HepG2 (cell line): ENCODE data around the gene ZSCAN31. TPM values are rescaled to one million over a fixed set of nuclear protein-coding genes. Genes with fewer than 3 reads are reported as not detected.

Experiments used
- CREB1 ChIP-seq, 2 experiments: fragments of 450-650 bp in 1 of 2; IDR thresholded peaks; 2 replicates each; pipeline ENCODE4 v1.6.1; 2016 to 2017; ENCODE audit warnings: control low read depth in 1 of 2, mild to moderate bottlenecking in 1 of 2, missing compliant biosample characterization in 1 of 2, missing genetic modification characterization in 1 of 2
- DPF2 ChIP-seq: sonication (generic); formaldehyde crosslinking; IDR thresholded peaks from 2 replicates; pipeline ENCODE4 v1.4.0; 2020; ENCODE audit warnings: mild to moderate bottlenecking, low read depth, missing genetic modification reagents, borderline replicate concordance
- ELF3 ChIP-seq: IDR thresholded peaks from 2 replicates; pipeline ENCODE4 v1.6.1; 2016; ENCODE audit warnings: missing genetic modification reagents, missing compliant biosample characterization
- FOXJ3 ChIP-seq: sonication (generic); formaldehyde crosslinking; IDR thresholded peaks from 2 replicates; pipeline ENCODE4 v1.4.0; 2020; ENCODE audit warnings: missing genetic modification reagents, mild to moderate bottlenecking, borderline replicate concordance
- GATA4 ChIP-seq: sonication (generic); IDR thresholded peaks from 2 replicates; pipeline ENCODE4 v1.6.1; 2016; ENCODE audit warnings: antibody characterized with exemption, low read depth, borderline replicate concordance
- GMEB1 ChIP-seq: sonication (generic); formaldehyde crosslinking; IDR thresholded peaks from 2 replicates; pipeline ENCODE4 v1.5.1; 2020; ENCODE audit warnings: missing genetic modification reagents, mild to moderate bottlenecking, borderline replicate concordance
- GPN1 ChIP-seq: sonication (generic); formaldehyde crosslinking; IDR thresholded peaks from 2 replicates; pipeline ENCODE4 v1.5.1; 2020; ENCODE audit warnings: missing genetic modification reagents, borderline replicate concordance
- KDM6A ChIP-seq: IDR thresholded peaks from 2 replicates; pipeline ENCODE4 v1.6.1; 2016; ENCODE audit warnings: low read depth
- MEIS1 ChIP-seq: sonication (generic); formaldehyde crosslinking; IDR thresholded peaks from 2 replicates; pipeline ENCODE4 v1.9.0; 2021; ENCODE audit warnings: mild to moderate bottlenecking, missing genetic modification reagents, moderate library complexity, borderline replicate concordance
- NAIF1 ChIP-seq: sonication (generic); formaldehyde crosslinking; IDR thresholded peaks from 2 replicates; pipeline ENCODE4 v1.5.0; 2020; ENCODE audit warnings: mild to moderate bottlenecking, missing genetic modification reagents, borderline replicate concordance
- NFKBIZ ChIP-seq: IDR thresholded peaks from 2 replicates; pipeline ENCODE4 v1.6.1; 2018; ENCODE audit warnings: missing genetic modification reagents, missing compliant biosample characterization
- NFYC ChIP-seq: IDR thresholded peaks from 2 replicates; pipeline ENCODE4 v1.6.1; 2016; ENCODE audit warnings: missing genetic modification reagents, missing compliant biosample characterization
- SMAD3 ChIP-seq: sonication (generic); formaldehyde crosslinking; IDR thresholded peaks from 2 replicates; pipeline ENCODE4 v1.4.0; 2020; ENCODE audit warnings: missing genetic modification reagents
- ZMYM4 ChIP-seq: sonication (generic); formaldehyde crosslinking; IDR thresholded peaks from 2 replicates; pipeline ENCODE4 v1.8.1; 2023; ENCODE audit warnings: mild to moderate bottlenecking, missing genetic modification reagents
- ZNF354B ChIP-seq: sonication (generic); formaldehyde crosslinking; IDR thresholded peaks from 2 replicates; pipeline ENCODE4 v1.8.0; 2022; ENCODE audit warnings: mild to moderate bottlenecking, missing genetic modification reagents
- ZNF44 ChIP-seq: sonication (generic); formaldehyde crosslinking; IDR thresholded peaks from 2 replicates; pipeline ENCODE4 v1.5.1; 2020; ENCODE audit warnings: mild to moderate bottlenecking, missing genetic modification reagents
- ZNF501 ChIP-seq: sonication (generic); formaldehyde crosslinking; IDR thresholded peaks from 2 replicates; pipeline ENCODE4 v1.5.1; 2020; ENCODE audit warnings: mild to moderate bottlenecking, moderate library complexity, missing genetic modification reagents
- ZNF562 ChIP-seq: sonication (generic); formaldehyde crosslinking; IDR thresholded peaks from 2 replicates; pipeline ENCODE4 v1.8.0; 2022; ENCODE audit warnings: missing genetic modification reagents, borderline replicate concordance
- polyA plus RNA-seq, 8 experiments: library from polyadenylated mRNA; depleted of rRNA in 3 of 8; stranded (reverse) in 7 of 8; unstranded in 1 of 8; fragments of >200 nt; fragmentation: Illumina TruSeq in 4 of 8; extraction: Trizol in 4 of 8; gene quantifications; 2 replicates each; pipeline versions ENCODE4 v1.2.1 to v1.2.3, GENCODE V29; 2011 to 2016; ENCODE audit warnings: low read depth in 4 of 8, missing spikeins in 1 of 8, mixed read lengths in 1 of 8; ENCODE audit not compliant: insufficient read depth in 1 of 8
- total RNA-seq, 5 experiments: library from RNA; depleted of rRNA; stranded (reverse); fragments of >200 nt; fragmentation: Illumina TruSeq; extraction: Trizol; gene quantifications; 2 replicates each; pipeline ENCODE4 v1.2.3, GENCODE V29; 2016; ENCODE audit warnings: low read depth in 1 of 5
- TF ChIP-seq, protein P1 (sequence below): sonication (generic); formaldehyde crosslinking; IDR thresholded peaks from 2 replicates; pipeline ENCODE4 v1.5.1; 2020; ENCODE audit warnings: mild to moderate bottlenecking, missing genetic modification reagents, borderline replicate concordance
- TF ChIP-seq, protein P2 (sequence below): IDR thresholded peaks from 2 replicates; pipeline ENCODE4 v1.6.1; 2012; ENCODE audit warnings: inconsistent platforms

The ZSCAN31 gene
- total and polyA plus RNA-seq, 2 of the 13 experiments (the other 11 are each of a cell fraction or from before 2014, with no cell fraction given) = 5.3 to 6.2 TPM

- TF ChIP-seq, protein P1, sequence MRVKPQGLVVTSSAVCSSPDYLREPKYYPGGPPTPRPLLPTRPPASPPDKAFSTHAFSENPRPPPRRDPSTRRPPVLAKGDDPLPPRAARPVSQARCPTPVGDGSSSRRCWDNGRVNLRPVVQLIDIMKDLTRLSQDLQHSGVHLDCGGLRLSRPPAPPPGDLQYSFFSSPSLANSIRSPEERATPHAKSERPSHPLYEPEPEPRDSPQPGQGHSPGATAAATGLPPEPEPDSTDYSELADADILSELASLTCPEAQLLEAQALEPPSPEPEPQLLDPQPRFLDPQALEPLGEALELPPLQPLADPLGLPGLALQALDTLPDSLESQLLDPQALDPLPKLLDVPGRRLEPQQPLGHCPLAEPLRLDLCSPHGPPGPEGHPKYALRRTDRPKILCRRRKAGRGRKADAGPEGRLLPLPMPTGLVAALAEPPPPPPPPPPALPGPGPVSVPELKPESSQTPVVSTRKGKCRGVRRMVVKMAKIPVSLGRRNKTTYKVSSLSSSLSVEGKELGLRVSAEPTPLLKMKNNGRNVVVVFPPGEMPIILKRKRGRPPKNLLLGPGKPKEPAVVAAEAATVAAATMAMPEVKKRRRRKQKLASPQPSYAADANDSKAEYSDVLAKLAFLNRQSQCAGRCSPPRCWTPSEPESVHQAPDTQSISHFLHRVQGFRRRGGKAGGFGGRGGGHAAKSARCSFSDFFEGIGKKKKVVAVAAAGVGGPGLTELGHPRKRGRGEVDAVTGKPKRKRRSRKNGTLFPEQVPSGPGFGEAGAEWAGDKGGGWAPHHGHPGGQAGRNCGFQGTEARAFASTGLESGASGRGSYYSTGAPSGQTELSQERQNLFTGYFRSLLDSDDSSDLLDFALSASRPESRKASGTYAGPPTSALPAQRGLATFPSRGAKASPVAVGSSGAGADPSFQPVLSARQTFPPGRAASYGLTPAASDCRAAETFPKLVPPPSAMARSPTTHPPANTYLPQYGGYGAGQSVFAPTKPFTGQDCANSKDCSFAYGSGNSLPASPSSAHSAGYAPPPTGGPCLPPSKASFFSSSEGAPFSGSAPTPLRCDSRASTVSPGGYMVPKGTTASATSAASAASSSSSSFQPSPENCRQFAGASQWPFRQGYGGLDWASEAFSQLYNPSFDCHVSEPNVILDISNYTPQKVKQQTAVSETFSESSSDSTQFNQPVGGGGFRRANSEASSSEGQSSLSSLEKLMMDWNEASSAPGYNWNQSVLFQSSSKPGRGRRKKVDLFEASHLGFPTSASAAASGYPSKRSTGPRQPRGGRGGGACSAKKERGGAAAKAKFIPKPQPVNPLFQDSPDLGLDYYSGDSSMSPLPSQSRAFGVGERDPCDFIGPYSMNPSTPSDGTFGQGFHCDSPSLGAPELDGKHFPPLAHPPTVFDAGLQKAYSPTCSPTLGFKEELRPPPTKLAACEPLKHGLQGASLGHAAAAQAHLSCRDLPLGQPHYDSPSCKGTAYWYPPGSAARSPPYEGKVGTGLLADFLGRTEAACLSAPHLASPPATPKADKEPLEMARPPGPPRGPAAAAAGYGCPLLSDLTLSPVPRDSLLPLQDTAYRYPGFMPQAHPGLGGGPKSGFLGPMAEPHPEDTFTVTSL (CRISPR knock-in tag) = peak; percentile 89; the same call in 1 of the 2 replicates
- no peak for TF ChIP-seq GATA4
- peak; percentile 88; the same call in 1 of the 2 replicates for TF ChIP-seq FOXJ3 (CRISPR knock-in tag)
- TF ChIP-seq ZMYM4 (CRISPR knock-in tag) = peak; percentile 89
- TF ChIP-seq NFKBIZ = peak; percentile 70; the same call in 1 of the 2 replicates
- peak; percentile 43; the same call in 1 of the 2 replicates for TF ChIP-seq GMEB1
- no peak for TF ChIP-seq GPN1 (CRISPR knock-in tag)
- peak; percentile 28; the same call in 1 of the 2 replicates for TF ChIP-seq ELF3 (CRISPR knock-in tag)
- TF ChIP-seq SMAD3 (CRISPR knock-in tag) = no peak
- peak; percentile 85; the same call in 1 of the 2 replicates for TF ChIP-seq KDM6A (CRISPR knock-in tag)
- no peak for TF ChIP-seq ZNF354B (CRISPR knock-in tag)
- peak; percentile 86; the same call in 1 of the 2 replicates for TF ChIP-seq DPF2
- no peak for TF ChIP-seq ZNF562 (CRISPR knock-in tag)
- TF ChIP-seq CREB1 (IDR thresholded peaks at IDR 0.05) = no peak
- peak; percentile 54; the same call in 1 of the 2 replicates for TF ChIP-seq CREB1 (CRISPR knock-in tag; IDR thresholded peaks at IDR 0.05)
- TF ChIP-seq, protein P2, sequence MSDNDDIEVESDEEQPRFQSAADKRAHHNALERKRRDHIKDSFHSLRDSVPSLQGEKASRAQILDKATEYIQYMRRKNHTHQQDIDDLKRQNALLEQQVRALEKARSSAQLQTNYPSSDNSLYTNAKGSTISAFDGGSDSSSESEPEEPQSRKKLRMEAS = peak; percentile 26; the same call in 1 of the 2 replicates
- TF ChIP-seq MEIS1 (CRISPR knock-in tag) = peak; percentile 77; the same call in 1 of the 2 replicates
- TF ChIP-seq ZNF44 (CRISPR knock-in tag) = 0 out of 2 replicates have a peak, but pooled peaks have one; percentile 43
- TF ChIP-seq ZNF501 (CRISPR knock-in tag) = peak; percentile 86
- 0 out of 2 replicates have a peak, but pooled peaks have one; percentile 53 for TF ChIP-seq NAIF1 (CRISPR knock-in tag)
- TF ChIP-seq NFYC (CRISPR knock-in tag) = 0 out of 2 replicates have a peak, but pooled peaks have one; percentile 4
These were observed 12.0 kb downstream of the ZSCAN31 start (continued) for GRCh38 chr6:28323813-28324424.
